Measurements from ENCODE around the gene YTHDF1.
A peak's percentile ranks its signal among the peaks of the same experiment; 100 is the strongest.

The YTHDF1 gene

GRCh38 chr20:63206878-63207277, 9.1 kb downstream of the YTHDF1 start:
- no peak for DNase-seq

- no peak for DNase-seq
Observed at GRCh38 chr20:63205896-63206295, 10.0 kb downstream of the YTHDF1 start.

- no peak for DNase-seq
Observed at GRCh38 chr20:63204362-63204761, 11.6 kb downstream of the YTHDF1 start.

GRCh38 chr20:63202811-63203526, 13.0 kb downstream of the YTHDF1 start:
- no peak for DNase-seq

GRCh38 chr20:63202021-63202420, 13.9 kb downstream of the YTHDF1 start:
- no peak for DNase-seq

GRCh38 chr20:63198606-63199005, 17.3 kb downstream of the YTHDF1 start:
- no peak for DNase-seq

GRCh38 chr20:63196768-63197470, 19.0 kb downstream of the YTHDF1 start:
- no peak for DNase-seq

- DNase-seq = no peak
Observed at GRCh38 chr20:63194797-63195173, 21.1 kb downstream of the YTHDF1 start.

GRCh38 chr20:63194007-63194796, 21.7 kb downstream of the YTHDF1 start:
- no peak for DNase-seq

- no peak for DNase-seq
Observed at GRCh38 chr20:63192721-63193120, 23.2 kb downstream of the YTHDF1 start.

- DNase-seq = peak; percentile 97
Observed at GRCh38 chr20:63191400-63191799, 24.5 kb downstream of the YTHDF1 start.

- DNase-seq = no peak
Observed at GRCh38 chr20:63190828-63191227, 25.1 kb downstream of the YTHDF1 start.

- DNase-seq = no peak
Observed at GRCh38 chr20:63189846-63190559, 25.9 kb downstream of the YTHDF1 start.

- no peak for DNase-seq
Observed at GRCh38 chr20:63189322-63189642, 26.6 kb downstream of the YTHDF1 start.

GRCh38 chr20:63188641-63189321, 27.1 kb downstream of the YTHDF1 start:
- no peak for DNase-seq

GRCh38 chr20:63188159-63188442, 27.8 kb downstream of the YTHDF1 start:
- DNase-seq = no peak

GRCh38 chr20:63187338-63188158, 28.4 kb downstream of the YTHDF1 start:
- DNase-seq = no peak

GRCh38 chr20:63186528-63187316, 29.2 kb downstream of the YTHDF1 start:
- no peak for DNase-seq

- no peak for DNase-seq
Observed at GRCh38 chr20:63186084-63186483, 29.8 kb downstream of the YTHDF1 start.

- no peak for DNase-seq
Observed at GRCh38 chr20:63185215-63185796, 30.6 kb downstream of the YTHDF1 start.
